Dedifferentiated amniotic fluid mesenchymal stem cell (primary cell): Measurements from ENCODE around the gene DNMT3L.
"Not testable (repeated sequence)": the region's sequence is repeated elsewhere in the genome, so short reads cannot be mapped to it uniquely, and the experiment has no call there.

Source experiments
- DNase-seq: peaks from one replicate; pipeline ENCODE4 v3.0.0-alpha.2; 2016; ENCODE audit errors: extremely low spot score

The DNMT3L gene

DNA sequence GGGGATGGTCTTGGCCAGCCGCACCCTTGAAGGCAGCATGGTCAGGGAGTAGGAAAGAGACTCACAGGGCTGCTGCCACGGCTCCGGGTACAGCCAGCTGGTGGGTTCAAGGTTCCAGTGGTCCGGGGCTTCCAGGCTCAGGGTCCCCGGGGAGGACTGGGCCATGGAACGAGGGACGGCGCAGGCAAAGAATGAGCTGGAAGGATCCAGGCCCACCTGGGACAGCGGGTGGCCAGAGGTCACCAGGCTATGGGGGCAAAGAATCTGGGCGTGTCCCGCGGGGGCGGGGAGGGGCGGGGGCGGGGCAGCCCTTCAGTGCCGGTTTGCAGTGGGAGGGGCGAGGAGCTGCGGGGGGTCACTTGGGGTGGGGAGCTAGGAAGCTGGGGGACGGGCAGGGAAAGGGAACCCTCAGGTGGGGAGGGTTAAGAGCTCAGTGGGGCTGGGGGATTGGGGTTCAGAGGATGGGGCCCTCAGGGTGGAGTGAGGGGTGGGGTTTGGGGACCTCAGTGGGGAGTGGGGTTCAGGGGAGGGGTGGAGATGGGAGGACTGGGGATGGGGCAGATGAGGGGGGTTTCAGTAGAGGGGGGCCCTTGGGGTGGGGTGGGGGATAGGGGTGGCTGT is at the start of gene DNMT3L:
Gene DNMT3L, minus strand, starts transcription at position 223 of the 621 bp plus-strand sequence. CDS start 638 bp downstream, outside the sequence.
- no peak for DNase-seq

DNA sequence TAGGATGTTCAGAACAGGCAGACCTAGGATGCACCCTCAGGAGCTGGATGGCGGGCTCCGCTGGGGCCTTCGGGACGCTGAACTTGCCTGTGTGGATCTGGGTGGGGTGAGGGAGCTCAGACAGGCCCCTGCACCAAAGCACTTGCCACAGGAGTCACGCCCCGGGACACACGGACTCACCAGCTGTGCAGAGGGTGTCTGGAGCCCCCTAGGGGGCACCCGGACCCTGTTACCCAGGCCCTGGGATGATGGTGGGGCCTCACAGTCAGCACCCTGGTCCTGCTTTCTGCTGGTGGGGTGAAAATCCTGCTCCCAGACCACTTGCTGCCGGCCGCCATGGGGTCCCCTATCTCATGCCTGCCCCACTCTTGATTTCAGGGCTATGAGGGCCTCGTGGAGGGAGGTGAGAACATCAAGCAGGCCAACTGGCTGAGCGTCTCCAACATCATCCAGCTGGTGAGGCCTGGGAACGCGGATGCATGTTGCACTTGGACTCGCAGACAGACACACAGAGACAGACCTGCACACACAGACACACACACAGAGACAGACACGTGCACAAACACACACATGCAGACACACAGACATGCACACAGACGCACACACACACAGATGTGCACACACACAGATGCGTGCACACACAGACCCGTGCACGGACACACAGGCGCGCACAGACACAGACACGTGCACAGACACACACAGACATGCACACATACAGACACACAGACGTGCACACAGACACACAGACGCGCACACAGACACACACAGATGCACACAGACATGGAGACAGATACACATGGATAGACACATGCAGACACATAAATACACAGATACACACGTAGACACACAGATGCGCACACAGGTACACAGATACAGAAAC is 49.2 kb upstream of the DNMT3L start:
- DNase-seq, result no peak

DNA sequence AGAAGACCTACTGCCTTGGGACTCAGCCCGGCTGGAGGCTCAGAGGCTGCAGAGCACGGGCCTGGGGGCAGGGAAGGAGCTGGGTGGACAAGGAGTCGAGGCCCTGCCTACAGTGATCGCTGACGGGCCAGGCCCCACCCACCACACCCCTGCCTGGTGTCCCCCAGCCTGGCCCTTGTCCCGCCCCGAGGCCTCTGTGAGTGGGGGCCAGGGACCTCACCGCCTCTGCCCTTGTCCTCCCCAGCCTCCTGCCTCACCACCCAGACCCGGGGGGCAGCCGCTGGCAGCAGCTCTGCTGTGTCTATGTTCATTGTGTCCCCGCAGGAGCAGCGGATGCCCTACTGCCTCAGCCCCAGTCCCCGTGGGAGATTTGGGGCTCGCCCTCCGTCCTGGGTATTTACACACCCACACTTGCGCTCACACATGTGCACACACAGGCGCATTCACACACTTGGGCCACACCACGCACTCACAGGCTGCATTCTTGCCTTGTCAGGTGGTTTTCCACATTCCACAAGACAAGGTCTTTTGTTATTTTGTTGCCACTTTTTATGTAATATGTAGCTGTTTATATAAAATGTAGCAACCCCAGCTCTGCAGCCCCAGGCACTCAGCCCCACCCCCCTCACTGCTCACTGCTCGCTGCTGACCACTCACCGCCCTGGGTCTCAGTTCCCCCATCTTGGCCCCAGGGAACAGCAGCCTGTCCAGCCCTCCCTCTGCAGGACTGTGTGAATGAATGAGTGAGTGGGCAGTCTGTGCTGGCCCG is 45.4 kb upstream of the DNMT3L start:
- no peak for DNase-seq

DNA sequence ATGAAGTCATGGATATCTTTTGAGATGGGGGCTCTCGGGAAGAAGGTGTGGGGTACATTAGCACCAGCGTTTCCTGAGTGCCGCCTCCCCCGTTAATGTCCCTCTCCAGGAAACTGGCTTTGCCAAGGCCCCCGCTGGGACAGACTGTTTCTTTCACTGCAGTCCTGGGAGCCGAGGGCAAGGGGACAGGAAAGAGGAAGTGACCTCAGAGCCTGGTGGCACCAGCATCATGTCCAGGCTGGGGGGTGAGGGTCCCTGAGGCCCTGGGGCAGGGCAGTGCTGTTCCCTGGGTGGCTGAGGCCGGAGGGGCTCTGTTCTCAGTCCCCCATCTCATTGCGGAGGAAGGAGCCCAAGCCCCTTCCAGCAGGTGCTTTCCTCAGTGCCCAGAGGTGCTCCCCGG is 44.0 kb upstream of the DNMT3L start:
- no peak for DNase-seq

DNA sequence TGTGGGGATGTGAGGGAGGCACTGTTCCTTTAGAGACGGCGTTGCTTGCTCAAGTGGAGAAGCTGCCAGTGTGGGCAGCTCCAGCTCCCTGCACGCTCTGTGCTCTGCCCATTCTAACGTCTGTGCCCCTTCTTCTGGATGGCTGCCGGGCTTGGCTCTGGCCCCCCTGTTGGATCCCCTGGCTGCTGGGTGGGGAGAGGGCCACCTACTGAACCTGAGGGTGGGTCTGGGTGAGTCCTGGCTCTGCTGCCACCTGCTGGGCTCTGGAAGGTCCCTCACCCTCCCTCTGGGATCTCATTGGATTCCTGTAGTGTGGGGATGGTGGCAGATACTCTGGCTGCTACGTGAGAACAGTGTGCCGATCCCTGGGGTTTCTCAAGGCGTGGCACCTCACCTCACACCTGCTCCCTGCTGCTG is 43.2 kb upstream of the DNMT3L start:
- DNase-seq, result no peak

DNA sequence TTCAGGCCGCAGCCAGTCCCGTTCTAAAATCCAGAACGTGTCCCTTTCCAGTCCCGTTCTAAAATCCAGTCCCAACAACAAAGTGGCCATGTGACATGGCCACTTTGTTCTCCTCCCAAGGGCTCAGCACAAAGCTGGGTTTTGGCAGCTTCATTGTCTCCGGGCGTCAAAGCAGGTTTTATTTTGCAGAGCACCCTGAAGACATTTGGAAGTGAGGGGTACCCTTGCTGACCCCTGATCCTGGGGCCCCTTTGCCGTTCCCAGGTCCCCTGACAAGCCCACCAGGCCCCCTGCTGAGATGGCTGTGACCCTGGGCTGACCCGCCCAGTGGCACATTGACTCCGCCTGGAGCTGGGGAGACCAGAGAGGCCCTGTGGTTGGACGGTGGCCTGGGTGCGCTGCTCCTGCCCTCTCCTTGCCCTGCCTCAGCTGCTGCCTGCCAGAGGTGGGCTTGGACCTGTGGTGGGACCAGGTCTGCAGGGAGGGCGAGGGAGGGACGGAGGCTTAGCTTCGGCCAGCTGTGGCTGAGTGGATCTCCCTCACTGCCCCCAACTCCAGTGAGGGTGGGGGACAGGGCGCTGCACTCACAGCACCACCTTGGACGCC is 42.4 kb upstream of the DNMT3L start:
- no peak for DNase-seq

DNA sequence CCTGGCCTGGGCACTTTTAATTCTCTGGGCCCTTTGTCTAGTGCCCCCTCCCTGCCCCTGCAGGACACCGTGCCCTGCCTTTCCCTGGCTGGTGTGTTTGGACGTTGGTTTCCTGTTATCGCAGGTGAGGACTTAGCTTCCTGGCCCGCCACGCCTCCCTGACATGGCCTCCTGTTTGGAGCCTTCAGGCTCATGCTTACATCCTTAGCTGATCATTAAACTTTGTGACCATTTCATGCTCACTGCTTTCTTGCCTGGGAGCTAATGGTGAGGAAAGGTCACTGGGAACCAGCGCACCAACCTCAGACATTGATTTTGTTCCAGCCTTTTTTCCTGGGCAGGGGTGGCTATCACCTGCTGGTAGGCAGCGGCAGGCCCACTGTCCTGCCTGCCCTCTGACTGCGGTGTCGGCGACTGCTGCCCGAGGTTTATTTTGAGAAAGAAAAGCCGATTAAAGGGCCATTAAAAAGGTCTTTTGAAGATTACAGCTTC is 41.8 kb upstream of the DNMT3L start:
- DNase-seq, result no peak

DNA sequence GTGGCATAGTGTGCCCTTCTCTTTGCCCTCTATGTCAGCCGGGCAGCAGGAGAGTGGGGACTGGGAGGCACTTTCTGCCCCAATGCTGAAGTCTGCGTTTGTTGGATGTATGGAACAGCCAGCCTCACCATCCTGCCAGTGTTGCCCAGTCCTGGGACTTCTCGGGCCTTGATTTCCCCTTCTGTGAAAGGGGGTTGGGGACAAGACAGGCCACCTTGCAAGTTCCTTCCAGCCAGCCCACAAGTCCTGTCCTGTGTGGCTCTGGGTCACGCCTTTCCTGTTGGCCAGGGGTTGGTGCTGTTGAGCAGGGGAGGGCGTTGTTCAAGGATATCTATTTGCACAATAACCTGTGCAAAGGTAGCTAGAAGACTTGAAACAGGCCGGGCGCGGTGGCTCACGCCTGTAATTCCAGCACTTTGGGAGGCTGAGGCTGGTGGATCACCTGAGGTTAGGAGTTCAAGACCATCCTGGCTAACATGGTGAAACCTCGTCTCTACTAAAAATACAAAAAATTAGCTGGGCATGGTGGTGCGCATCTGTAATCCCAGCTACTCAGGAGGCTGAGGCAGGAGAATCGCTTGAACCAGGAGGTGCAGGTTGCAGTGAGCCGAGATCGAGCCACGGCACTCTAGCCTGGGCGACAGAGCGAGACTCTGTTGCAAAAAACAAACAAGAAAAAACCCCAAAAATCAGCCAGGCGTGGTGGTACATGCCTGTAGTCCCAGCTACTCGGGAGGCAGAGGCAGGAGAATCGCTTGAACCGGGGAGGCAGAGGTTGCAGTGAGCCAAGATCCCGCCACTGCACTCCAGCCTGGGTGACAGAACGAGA is 41.1 kb upstream of the DNMT3L start:
- not testable (repeated sequence) for DNase-seq

DNA sequence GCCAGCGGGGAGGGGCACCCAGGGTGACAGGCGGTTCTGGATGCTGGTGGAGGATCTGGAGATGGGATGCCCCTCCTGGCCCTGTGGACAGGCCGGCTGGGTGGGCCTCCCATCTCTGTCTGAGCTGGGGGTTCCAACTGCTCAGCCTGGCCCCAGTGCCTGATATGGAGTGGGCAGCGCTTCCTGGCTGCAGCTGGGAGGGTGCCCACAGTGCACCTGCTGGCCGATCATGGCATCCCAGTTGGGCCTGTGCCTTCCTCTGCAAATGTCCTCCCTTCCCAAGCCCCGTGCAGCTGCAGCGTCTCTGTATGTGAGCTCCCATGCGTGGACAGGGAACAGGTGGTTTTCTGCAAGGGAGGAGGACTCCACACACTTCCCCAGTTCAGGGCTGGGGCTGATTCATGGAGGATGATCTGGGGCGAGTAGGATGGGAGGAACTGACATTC is 40.3 kb upstream of the DNMT3L start:
- DNase-seq, result no peak

DNA sequence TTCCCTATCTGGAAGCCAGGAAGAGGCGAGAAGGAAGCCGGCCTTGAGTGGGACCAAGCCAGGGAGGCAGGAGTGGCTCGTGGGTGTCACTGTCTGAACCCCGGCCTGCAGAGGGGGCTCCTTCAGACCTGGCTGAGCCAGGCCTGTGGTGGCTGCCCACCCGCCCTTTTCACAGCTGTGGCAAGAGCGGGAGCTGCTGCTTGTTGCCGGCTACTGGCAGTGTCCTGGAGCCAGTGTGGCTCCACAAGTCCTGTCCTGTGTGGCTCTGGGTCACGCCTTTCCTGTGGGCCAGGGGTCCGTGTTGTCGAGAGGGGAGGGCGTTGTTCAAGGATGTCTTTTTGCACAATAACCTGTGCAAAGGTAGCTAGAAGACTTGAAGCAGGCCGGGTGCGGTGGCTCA is 39.4 kb upstream of the DNMT3L start:
- no peak for DNase-seq

DNA sequence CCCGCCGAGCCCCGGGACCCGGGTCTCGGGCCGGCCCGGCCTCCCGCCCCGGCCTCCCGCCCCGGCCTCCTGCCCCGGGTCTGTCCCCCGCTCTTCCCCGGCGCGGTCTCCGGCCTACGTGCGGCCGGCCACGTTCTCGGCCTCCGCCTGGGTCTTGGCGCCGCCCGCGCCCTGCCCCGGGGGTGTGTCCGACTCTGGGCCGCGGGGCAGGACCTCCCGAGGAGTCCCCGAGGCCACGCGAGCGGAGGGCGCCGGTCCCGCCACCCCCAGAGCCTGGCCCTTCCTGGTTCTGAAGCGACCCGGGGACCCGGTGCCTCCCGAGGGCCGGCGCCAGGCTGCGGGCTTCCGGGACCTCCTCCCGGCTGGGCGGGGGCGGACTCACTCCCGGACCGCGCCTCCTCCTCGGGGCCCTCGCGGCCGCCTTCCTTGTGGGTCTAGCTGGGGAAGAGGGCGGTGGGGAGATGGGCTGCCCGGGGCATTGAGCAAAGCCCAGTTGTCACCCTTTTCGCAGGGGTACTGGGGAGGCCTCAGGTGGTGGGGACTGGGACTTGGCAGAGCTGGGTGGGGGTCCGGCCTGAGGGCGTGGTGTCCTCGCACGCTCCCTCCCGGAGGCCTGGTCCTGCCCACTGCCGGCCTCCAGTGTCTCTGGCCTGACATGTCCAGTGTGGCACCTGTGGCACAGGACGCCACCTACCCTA is 38.7 kb upstream of the DNMT3L start:
- peak; percentile 39 for DNase-seq

DNA sequence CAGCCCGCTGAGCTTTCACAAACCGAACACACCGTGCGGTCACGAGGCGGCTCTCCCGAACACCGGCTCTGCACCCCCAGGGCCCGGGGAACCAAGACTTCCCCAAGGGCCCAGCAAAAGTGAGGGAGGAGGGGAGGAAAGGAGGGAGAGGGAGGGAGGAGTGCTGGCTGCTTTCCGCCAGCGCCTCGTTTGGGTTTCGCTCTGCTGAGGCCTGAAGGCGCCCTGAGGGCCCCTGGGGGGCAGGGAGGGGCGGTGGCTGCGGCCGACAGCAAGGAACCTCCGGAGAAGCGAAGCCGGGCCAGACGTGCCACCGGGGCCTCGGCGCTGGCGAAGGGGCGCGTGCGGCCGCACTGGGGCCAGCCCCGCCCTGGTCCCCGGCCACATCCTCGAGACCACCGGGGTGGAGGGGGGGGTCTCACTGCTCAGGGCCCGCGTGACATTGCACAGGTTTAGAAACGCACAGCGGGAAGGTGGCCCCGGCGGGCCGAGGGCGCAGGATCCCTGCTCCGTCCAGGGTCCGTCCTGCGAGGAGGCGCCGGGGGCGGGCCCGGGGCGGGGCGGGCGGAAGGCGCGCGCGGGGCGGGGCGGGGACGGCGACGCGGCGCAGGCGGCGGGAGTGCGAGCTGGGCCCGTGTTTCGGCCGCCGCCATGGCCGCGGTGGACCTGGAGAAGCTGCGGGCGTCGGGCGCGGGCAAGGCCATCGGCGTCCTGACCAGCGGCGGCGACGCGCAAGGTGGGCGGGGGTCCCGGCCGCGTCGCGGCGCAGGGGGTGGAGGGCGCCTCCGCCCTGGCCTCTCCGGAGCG is 38.0 kb upstream of the DNMT3L start, which contains the start of gene PFKL:
Gene PFKL, plus strand, starts transcription at position 596 of the 804 bp plus-strand sequence. Its CDS starts 53 bp downstream, at position 649.
- peak; percentile 43 for DNase-seq

DNA sequence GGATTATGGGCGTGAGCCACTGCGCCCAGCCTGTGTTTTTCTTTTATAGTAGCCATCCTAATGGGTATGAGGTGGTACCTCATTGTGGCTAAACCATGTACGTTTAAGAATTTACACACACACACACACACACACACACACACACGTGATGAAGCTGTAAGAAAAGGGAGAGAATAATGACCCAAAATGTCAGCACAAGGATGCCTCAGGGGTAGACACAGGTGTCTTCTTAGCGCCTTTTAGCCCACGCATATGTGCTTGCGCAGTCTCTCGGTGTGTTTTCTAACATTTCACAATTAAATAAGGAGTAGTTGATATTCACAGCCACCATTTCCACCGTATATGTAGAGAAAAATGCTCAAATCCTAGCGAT is 37.4 kb upstream of the DNMT3L start:
- DNase-seq, result no peak

DNA sequence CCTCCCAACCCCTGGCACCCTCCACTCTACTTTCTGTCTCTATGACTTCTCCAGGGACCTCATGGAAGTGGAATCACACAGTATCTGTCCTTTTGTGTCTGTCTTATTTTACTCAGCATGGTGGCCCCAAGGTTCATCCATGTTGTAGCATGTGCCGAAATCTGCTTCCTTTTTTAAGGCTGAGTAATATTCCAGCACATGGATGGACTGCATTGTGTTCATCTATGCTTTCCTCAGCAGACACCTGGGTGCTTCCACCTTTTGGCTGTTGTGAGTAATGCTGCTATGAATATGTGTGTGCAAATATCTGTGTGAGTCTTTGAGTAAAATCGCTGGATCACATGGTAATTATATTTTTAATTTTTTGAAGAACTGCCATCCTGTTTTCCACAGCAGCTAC is 36.6 kb upstream of the DNMT3L start:
- DNase-seq, result no peak

DNA sequence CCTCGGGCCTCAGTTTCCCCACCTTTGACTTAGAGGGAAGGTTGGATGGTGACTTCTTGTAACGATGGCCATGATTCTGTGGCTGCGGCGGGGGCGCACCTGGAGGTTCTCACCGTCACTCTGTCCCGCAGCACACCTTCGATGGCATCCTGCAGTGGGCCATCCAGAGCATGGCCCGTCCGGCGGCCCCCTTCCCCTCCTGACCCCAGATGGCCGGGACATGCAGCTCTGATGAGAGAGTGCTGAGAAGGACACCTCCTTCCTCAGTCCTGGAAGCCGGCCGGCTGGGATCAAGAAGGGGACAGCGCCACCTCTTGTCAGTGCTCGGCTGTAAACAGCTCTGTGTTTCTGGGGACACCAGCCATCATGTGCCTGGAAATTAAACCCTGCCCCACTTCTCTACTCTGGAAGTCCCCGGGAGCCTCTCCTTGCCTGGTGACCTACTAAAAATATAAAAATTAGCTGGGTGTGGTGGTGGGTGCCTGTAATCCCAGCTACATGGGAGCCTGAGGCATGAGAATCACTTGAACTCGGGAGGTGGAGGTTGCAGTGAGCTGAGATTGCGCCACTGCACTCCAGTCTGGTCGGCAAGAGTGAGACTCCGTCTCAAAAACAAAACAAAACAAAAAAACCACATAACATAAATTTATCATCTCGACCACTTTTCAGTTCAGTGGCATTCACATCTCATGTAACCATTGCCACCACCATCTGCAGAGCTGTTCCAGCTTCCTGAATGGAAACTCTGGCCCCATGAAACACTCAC is 36.0 kb upstream of the DNMT3L start:
- DNase-seq, result peak; percentile 76

DNA sequence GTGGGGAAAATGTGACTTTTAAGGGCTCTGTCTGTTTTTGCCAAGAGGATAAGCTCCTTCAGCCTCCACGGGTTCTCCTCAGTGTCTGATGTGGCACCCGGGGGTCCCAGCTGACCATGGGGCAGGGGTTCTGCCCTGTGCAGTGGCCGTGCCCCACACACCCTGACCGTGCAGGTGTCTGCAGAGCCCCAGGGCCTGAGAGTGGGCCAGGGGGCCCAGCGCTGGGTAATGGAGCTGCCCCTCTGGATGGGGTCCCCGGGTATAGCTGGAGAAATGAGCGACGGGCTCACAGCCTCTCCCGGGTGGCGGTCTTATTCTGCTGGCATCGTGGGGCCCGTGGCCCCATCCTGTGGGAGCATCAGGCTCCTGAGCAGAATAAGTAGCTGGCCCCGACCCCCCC is 35.2 kb upstream of the DNMT3L start:
- DNase-seq, result no peak

DNA sequence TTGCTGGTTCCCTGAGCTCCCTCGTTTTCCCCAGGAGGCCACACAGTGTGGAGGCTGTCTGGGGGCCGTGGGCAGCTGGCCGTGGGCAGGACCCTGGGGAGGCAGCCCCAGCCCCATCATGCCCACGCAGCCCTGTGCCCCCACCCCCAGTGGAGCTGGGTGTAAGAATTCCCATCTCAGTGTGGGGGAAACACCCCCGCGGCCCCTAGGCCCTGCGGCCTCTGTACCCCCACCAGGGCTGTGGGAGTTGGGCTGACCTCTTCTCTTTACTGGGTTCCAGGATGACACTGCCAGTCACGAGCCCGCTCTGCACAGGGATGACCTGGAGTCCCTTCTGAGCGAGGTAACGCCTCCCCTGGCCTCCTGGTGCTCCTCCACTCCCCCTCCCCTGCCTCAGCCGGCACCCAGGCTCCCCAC is 34.4 kb upstream of the DNMT3L start:
- no peak for DNase-seq

DNA sequence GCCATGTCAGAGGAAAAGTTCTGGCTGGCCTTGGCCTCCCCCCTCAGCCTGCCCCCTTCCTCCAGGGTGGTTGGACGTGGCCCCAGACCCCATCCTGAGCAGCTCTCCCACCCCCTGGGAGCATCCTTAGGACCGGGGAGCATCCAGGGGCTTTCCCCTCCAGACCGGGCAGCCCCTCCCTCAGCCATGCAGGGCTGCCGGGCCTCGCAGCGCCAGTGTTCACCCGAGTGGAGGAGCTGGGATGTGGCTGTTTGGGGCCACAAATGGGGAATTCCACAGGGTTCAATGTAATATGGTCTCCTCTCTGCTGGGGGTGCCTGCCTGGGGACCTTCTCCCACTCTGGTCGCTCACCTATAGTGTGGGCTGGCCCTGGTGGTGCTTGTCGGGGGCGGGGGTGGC is 33.9 kb upstream of the DNMT3L start:
- no peak for DNase-seq

DNA sequence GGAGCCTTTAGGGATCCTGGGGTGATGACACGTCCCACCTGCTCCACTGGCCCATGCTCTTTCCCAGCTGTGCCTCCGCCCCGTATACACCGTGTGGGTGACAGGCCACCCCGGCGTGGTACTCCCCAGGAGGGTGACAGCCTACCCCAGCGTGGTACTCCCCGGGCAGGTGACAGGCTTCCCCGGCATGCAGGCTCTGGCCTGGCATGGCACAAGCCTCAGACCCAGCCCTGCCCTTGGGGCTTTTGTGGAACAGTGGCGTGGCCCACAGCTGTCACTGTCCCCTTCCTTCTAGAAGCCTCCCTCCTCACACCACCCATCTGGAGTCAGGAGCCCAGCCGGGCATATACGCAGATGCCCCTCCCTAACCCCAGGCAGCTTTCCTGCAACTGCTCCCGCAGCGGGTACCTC is 33.5 kb upstream of the DNMT3L start:
- DNase-seq, result no peak
